Activated CD4-positive, alpha-beta memory T cell treated with anti-CD3 and anti-CD28 coated beads for 36 hours (primary cell): ENCODE measurements around the gene DOCK2. TPM values are rescaled to one million over a fixed set of nuclear protein-coding genes. Genes with fewer than 3 reads are reported as not detected.
"Not testable (repeated sequence)": the region's sequence is repeated elsewhere in the genome, so short reads cannot be mapped to it uniquely, and the experiment has no call there.

ENCODE experiments used
- CTCF ChIA-PET: fragments of 350-600 bp; sonication (Branson Sonifier 250); formaldehyde crosslinking; loops from one replicate; lab custom pipeline; 2021; ENCODE audit warnings: antibody characterized with exemption, inconsistent platforms; lab: Charles Lee
- POLR2A ChIA-PET: fragments of 350-600 bp; sonication (Branson Sonifier 250); formaldehyde crosslinking; loops from one replicate; lab custom pipeline; 2021; ENCODE audit warnings: antibody characterized with exemption; lab: Charles Lee
- DNase-seq: peaks from one replicate; pipeline ENCODE4 v3.0.0-alpha.2; 2020
- H3K27ac Mint-ChIP-seq: one replicate; pipeline ENCODE4 v1.8.0; 2021; ENCODE audit warnings: mixed read lengths
- H3K27me3 Mint-ChIP-seq: one replicate; pipeline ENCODE4 v1.8.0; 2021; ENCODE audit warnings: mixed read lengths
- H3K36me3 Mint-ChIP-seq: one replicate; pipeline ENCODE4 v1.8.0; 2021; ENCODE audit warnings: mixed read lengths
- H3K4me1 Mint-ChIP-seq: one replicate; pipeline ENCODE4 v1.8.0; 2021; ENCODE audit warnings: low read depth, mixed read lengths
- H3K4me3 Mint-ChIP-seq: one replicate; pipeline ENCODE4 v1.8.0; 2021; ENCODE audit warnings: mild to moderate bottlenecking, mixed read lengths
- H3K9me3 Mint-ChIP-seq: one replicate; pipeline ENCODE4 v1.8.0; 2021; ENCODE audit warnings: mixed read lengths
- intact Hi-C: fragments of 100-400 bp; cut with micrococcal nuclease; formaldehyde crosslinking; loops from one replicate; pipeline ENCODE4 v1.15.1; 2023
- total RNA-seq, 2 experiments: library from RNA; stranded (reverse); gene quantifications; one replicate each; pipeline ENCODE4 v1.2.3, GENCODE V29; 2021

Gene DOCK2
- total RNA-seq, 2 experiments from 2014 or later = 191 to 205 TPM

- intact Hi-C loops = no loop called here
- H3K4me3 Mint-ChIP-seq = no peak overlapping the region
- H3K27ac Mint-ChIP-seq = no peak overlapping the region
- ChIA-PET POLR2A (no interaction called here), CTCF (no interaction called here)
- no peak for DNase-seq
- peaks cover 10% of the 10 kb centered on the region for H3K36me3 Mint-ChIP-seq
- H3K4me1 Mint-ChIP-seq = no peaks in the 10 kb centered on the region
- no peaks in the 10 kb centered on the region for H3K9me3 Mint-ChIP-seq
- H3K27me3 Mint-ChIP-seq = no peaks in the 10 kb centered on the region
Measured at GRCh38 chr5:169944922-169945680, 308.0 kb downstream of the DOCK2 start.

GRCh38 chr5:169945831-169946261 lies 308.8 kb downstream of the DOCK2 start:
- ChIA-PET POLR2A (no interaction called here), CTCF (no interaction called here)
- Mint-ChIP-seq H3K36me3 (peaks cover 10% of the 10 kb centered on the region), H3K27ac (no peak overlapping the region), H3K4me3 (no peak overlapping the region), H3K4me1 (no peaks in the 10 kb centered on the region), H3K27me3 (no peaks in the 10 kb centered on the region), H3K9me3 (no peaks in the 10 kb centered on the region)
- intact Hi-C loops = no loop called here
- no peak for DNase-seq

- H3K36me3 Mint-ChIP-seq = peaks cover 14% of the 10 kb centered on the region
Measured at GRCh38 chr5:169946743-169947295, 309.7 kb downstream of the DOCK2 start.

GRCh38 chr5:169950333-169950732 lies 313.3 kb downstream of the DOCK2 start:
- DNase-seq = no peak

More at GRCh38 chr5:169946743-169947295, 309.7 kb downstream of the DOCK2 start:
- intact Hi-C loops = no loop called here
- POLR2A ChIA-PET = no interaction called here
- no peak for DNase-seq
- no peaks in the 10 kb centered on the region for H3K4me1 Mint-ChIP-seq
- CTCF ChIA-PET = no interaction called here
- H3K4me3 Mint-ChIP-seq = no peak overlapping the region
- H3K9me3 Mint-ChIP-seq = no peaks in the 10 kb centered on the region
- no peak overlapping the region for H3K27ac Mint-ChIP-seq
- H3K27me3 Mint-ChIP-seq = no peaks in the 10 kb centered on the region

GRCh38 chr5:169953196-169953595 lies 316.1 kb downstream of the DOCK2 start:
- intact Hi-C loops, H3K4me1 Mint-ChIP-seq, H3K9me3 Mint-ChIP-seq, CTCF ChIA-PET, DNase-seq, POLR2A ChIA-PET, H3K27me3 Mint-ChIP-seq, H3K27ac Mint-ChIP-seq, H3K4me3 Mint-ChIP-seq: not testable (repeated sequence)
- peaks cover 14% of the 10 kb centered on the region for H3K36me3 Mint-ChIP-seq

More at GRCh38 chr5:169950333-169950732, 313.3 kb downstream of the DOCK2 start:
- ChIA-PET POLR2A (no interaction called here), CTCF (no interaction called here)
- Mint-ChIP-seq H3K4me1 (no peaks in the 10 kb centered on the region), H3K9me3 (no peaks in the 10 kb centered on the region), H3K27me3 (no peaks in the 10 kb centered on the region), H3K36me3 (peaks cover 14% of the 10 kb centered on the region), H3K27ac (no peak overlapping the region), H3K4me3 (no peak overlapping the region)
- intact Hi-C loops = no loop called here

- ChIA-PET POLR2A (no interaction called here), CTCF (no interaction called here)
- H3K4me1 Mint-ChIP-seq = no peaks in the 10 kb centered on the region
- H3K27ac Mint-ChIP-seq = no peak overlapping the region
- H3K27me3 Mint-ChIP-seq = no peaks in the 10 kb centered on the region
- no peak overlapping the region for H3K4me3 Mint-ChIP-seq
- H3K36me3 Mint-ChIP-seq = peaks cover 5% of the 10 kb centered on the region
- no peak for DNase-seq
- H3K9me3 Mint-ChIP-seq = no peaks in the 10 kb centered on the region
- intact Hi-C loops = no loop called here
Measured at GRCh38 chr5:169954786-169955185, 317.7 kb downstream of the DOCK2 start.

GRCh38 chr5:169956126-169956525 lies 319.1 kb downstream of the DOCK2 start:
- CTCF ChIA-PET = interaction anchor here (0.6 kb wide), 1 partner anchor 411 kb away, joined by 3 read pairs; no protein-coding TSS in a partner anchor
- no peaks in the 10 kb centered on the region for H3K4me1 Mint-ChIP-seq
- DNase-seq = no peak
- no peaks in the 10 kb centered on the region for H3K27me3 Mint-ChIP-seq
- intact Hi-C loops = no loop called here
- POLR2A ChIA-PET = interaction anchor here (0.5 kb wide), 1 partner anchor 14 kb away, joined by 3 read pairs; no protein-coding TSS in a partner anchor
- H3K27ac Mint-ChIP-seq = no peak overlapping the region
- no peak overlapping the region for H3K4me3 Mint-ChIP-seq
- no peaks in the 10 kb centered on the region for H3K9me3 Mint-ChIP-seq
- H3K36me3 Mint-ChIP-seq = peaks cover 5% of the 10 kb centered on the region

- Mint-ChIP-seq H3K36me3 (peaks cover 2% of the 10 kb centered on the region), H3K27me3 (no peaks in the 10 kb centered on the region), H3K27ac (no peak overlapping the region), H3K4me3 (no peak overlapping the region), H3K9me3 (no peaks in the 10 kb centered on the region), H3K4me1 (no peaks in the 10 kb centered on the region)
- ChIA-PET POLR2A (interaction anchor here (0.5 kb wide), 1 partner anchor 13 kb away, joined by 3 read pairs; no protein-coding TSS in a partner anchor), CTCF (no interaction called here)
- intact Hi-C loops = no loop called here
- DNase-seq = no peak
Measured at GRCh38 chr5:169956756-169957155, 319.7 kb downstream of the DOCK2 start.

GRCh38 chr5:169958278-169958677 lies 321.2 kb downstream of the DOCK2 start:
- no peaks in the 10 kb centered on the region for H3K4me1 Mint-ChIP-seq
- H3K9me3 Mint-ChIP-seq = no peaks in the 10 kb centered on the region
- intact Hi-C loops = no loop called here
- no peak overlapping the region for H3K4me3 Mint-ChIP-seq
- no peaks in the 10 kb centered on the region for H3K27me3 Mint-ChIP-seq
- H3K27ac Mint-ChIP-seq = no peak overlapping the region
- no peak for DNase-seq
- peaks cover 2% of the 10 kb centered on the region for H3K36me3 Mint-ChIP-seq
- ChIA-PET POLR2A (no interaction called here), CTCF (interaction anchor here (0.7 kb wide), 1 partner anchor 245 kb away, joined by 3 read pairs; no protein-coding TSS in a partner anchor)

- Mint-ChIP-seq H3K27me3 (no peaks in the 10 kb centered on the region), H3K27ac (no peak overlapping the region), H3K9me3 (no peaks in the 10 kb centered on the region), H3K36me3 (peaks cover 2% of the 10 kb centered on the region), H3K4me1 (no peaks in the 10 kb centered on the region), H3K4me3 (no peak overlapping the region)
- ChIA-PET POLR2A (no interaction called here), CTCF (no interaction called here)
- intact Hi-C loops = no loop called here
- DNase-seq = no peak
Measured at GRCh38 chr5:169960659-169961058, 323.6 kb downstream of the DOCK2 start.

- no peaks in the 10 kb centered on the region for H3K9me3 Mint-ChIP-seq
- no peaks in the 10 kb centered on the region for H3K4me1 Mint-ChIP-seq
- H3K27me3 Mint-ChIP-seq = no peaks in the 10 kb centered on the region
- no peak overlapping the region for H3K27ac Mint-ChIP-seq
- ChIA-PET CTCF (interaction anchor here (0.9 kb wide), 1 partner anchor 16 kb away, joined by 3 read pairs; the partner anchor contains the start of gene INSYN2B), POLR2A (no interaction called here)
- H3K4me3 Mint-ChIP-seq = no peak overlapping the region
- intact Hi-C loops = no loop called here
- no peak for DNase-seq
- no peaks in the 10 kb centered on the region for H3K36me3 Mint-ChIP-seq
Measured at GRCh38 chr5:169964246-169964645, 327.2 kb downstream of the DOCK2 start.

- Mint-ChIP-seq H3K27ac (no peak overlapping the region), H3K4me3 (no peak overlapping the region), H3K27me3 (no peaks in the 10 kb centered on the region), H3K9me3 (no peaks in the 10 kb centered on the region), H3K4me1 (no peaks in the 10 kb centered on the region), H3K36me3 (peaks cover 4% of the 10 kb centered on the region)
- intact Hi-C loops = no loop called here
- ChIA-PET POLR2A (interaction anchor here (0.6 kb wide), 1 partner anchor 14 kb away, joined by 3 read pairs; no protein-coding TSS in a partner anchor), CTCF (interaction anchor here (2.7 kb wide), 1 partner anchor 10 kb away, joined by 13 read pairs; the partner anchor contains the start of gene INSYN2B)
- DNase-seq = no peak
Measured at GRCh38 chr5:169970339-169970738, 333.3 kb downstream of the DOCK2 start.
